Neural crest cell (in vitro differentiated cells): ENCODE measurements around the gene TUT7. TPM values are rescaled to one million over a fixed set of nuclear protein-coding genes. Genes with fewer than 3 reads are reported as not detected.

Experiments
- DNase-seq: peaks from one replicate; pipeline ENCODE4 v3.0.0; 2021; ENCODE audit warnings: low read depth, mixed read lengths, low spot score
- H3K27ac Mint-ChIP-seq: one replicate; pipeline ENCODE4 v1.8.0; 2021; ENCODE audit warnings: mild to moderate bottlenecking, mixed read lengths; ENCODE audit not compliant: unreplicated experiment
- H3K27me3 Mint-ChIP-seq: 2 replicates; pipeline ENCODE4 v1.8.0; 2021; ENCODE audit warnings: low read depth, mild to moderate bottlenecking, mixed read lengths
- H3K36me3 Mint-ChIP-seq: 2 replicates; pipeline ENCODE4 v1.8.0; 2021; ENCODE audit warnings: low read depth, mild to moderate bottlenecking, mixed read lengths
- H3K4me1 Mint-ChIP-seq: 2 replicates; pipeline ENCODE4 v1.8.0; 2021; ENCODE audit warnings: mixed read lengths
- H3K4me3 Mint-ChIP-seq: one replicate; pipeline ENCODE4 v1.8.0; 2021; ENCODE audit warnings: mild to moderate bottlenecking, mixed read lengths
- H3K9me3 Mint-ChIP-seq: 2 replicates; pipeline ENCODE4 v1.8.0; 2021; ENCODE audit warnings: mixed read lengths
- CTCF ChIP-seq: fragments of 200-600 bp; sonication (generic); conservative IDR thresholded peaks from 2 replicates; pipeline ENCODE4 v1.5.0; 2021; ENCODE audit warnings: antibody characterized with exemption, mild to moderate bottlenecking
- total RNA-seq: library from RNA; stranded (reverse); gene quantifications from 2 replicates; pipeline ENCODE4 v1.2.1, GENCODE V29; 2021

The TUT7 gene
- total RNA-seq, 1 donor from 2014 or later = 16.9 TPM

GRCh38 chr9:86352440-86353077 lies 1.7 kb downstream of the TUT7 start:
- Mint-ChIP-seq H3K4me1 (peaks cover 30% of the 10 kb centered on the region), H3K36me3 (peaks cover 4% of the 10 kb centered on the region), H3K9me3 (no peaks in the 10 kb centered on the region), H3K27ac (no peak overlapping the region), H3K4me3 (peak overlapping the region; percentile 97), H3K27me3 (peaks cover 10% of the 10 kb centered on the region)
- TF ChIP-seq CTCF = no peak
- DNase-seq = no peak

- Mint-ChIP-seq H3K4me3 (peak overlapping the region; percentile 34), H3K27me3 (peaks cover 5% of the 10 kb centered on the region), H3K36me3 (peaks cover 4% of the 10 kb centered on the region), H3K27ac (no peak overlapping the region), H3K4me1 (peaks cover 30% of the 10 kb centered on the region), H3K9me3 (no peaks in the 10 kb centered on the region)
- no peak for DNase-seq
- no peak for TF ChIP-seq CTCF
These were observed 2.3 kb downstream of the TUT7 start for GRCh38 chr9:86351880-86352279.

GRCh38 chr9:86350006-86350760 lies 4.0 kb downstream of the TUT7 start:
- peaks cover 30% of the 10 kb centered on the region for H3K4me1 Mint-ChIP-seq
- H3K27ac Mint-ChIP-seq = no peak overlapping the region
- peak overlapping the region; percentile 41 for H3K4me3 Mint-ChIP-seq

GRCh38 chr9:86349271-86349670 lies 4.9 kb downstream of the TUT7 start:
- Mint-ChIP-seq H3K27me3 (no peaks in the 10 kb centered on the region), H3K27ac (no peak overlapping the region), H3K9me3 (no peaks in the 10 kb centered on the region), H3K4me3 (no peak overlapping the region), H3K36me3 (peaks cover 9% of the 10 kb centered on the region), H3K4me1 (peaks cover 25% of the 10 kb centered on the region)
- no peak for DNase-seq
- no peak for TF ChIP-seq CTCF

More at GRCh38 chr9:86350006-86350760, 4.0 kb downstream of the TUT7 start:
- Mint-ChIP-seq H3K36me3 (peaks cover 6% of the 10 kb centered on the region), H3K9me3 (no peaks in the 10 kb centered on the region), H3K27me3 (no peaks in the 10 kb centered on the region)
- DNase-seq = no peak
- TF ChIP-seq CTCF = no peak

GRCh38 chr9:86347991-86348390 lies 6.2 kb downstream of the TUT7 start:
- no peak for DNase-seq
- Mint-ChIP-seq H3K27me3 (no peaks in the 10 kb centered on the region), H3K4me1 (peaks cover 14% of the 10 kb centered on the region), H3K9me3 (no peaks in the 10 kb centered on the region), H3K36me3 (peaks cover 9% of the 10 kb centered on the region), H3K27ac (no peak overlapping the region), H3K4me3 (no peak overlapping the region)
- TF ChIP-seq CTCF = no peak
